Stomach smooth muscle (tissue), 2 donors: ENCODE results near the gene STX1B.

Experiments
- H3K27ac ChIP-seq: one replicate; pipeline ENCODE4 v1.7.0; 2013; ENCODE audit warnings: mild to moderate bottlenecking, low read length, inconsistent platforms
- H3K27me3 ChIP-seq, 2 donors: one replicate each; pipeline ENCODE4 v1.7.0; 2013; ENCODE audit warnings: low read length in 2 of 2; ENCODE audit not compliant: insufficient read depth in 2 of 2, control insufficient read depth in 1 of 2
- H3K36me3 ChIP-seq, 2 donors: one replicate each; pipeline ENCODE4 v1.7.0; 2013; ENCODE audit warnings: low read length in 2 of 2; ENCODE audit not compliant: control insufficient read depth in 2 of 2, insufficient read depth in 2 of 2
- H3K4me1 ChIP-seq: one replicate; pipeline ENCODE4 v1.7.0; 2013; ENCODE audit warnings: low read length; ENCODE audit not compliant: control insufficient read depth, insufficient read depth
- H3K4me3 ChIP-seq, 2 donors: one replicate each; pipeline ENCODE4 v1.7.0; 2013; ENCODE audit warnings: low read length in 2 of 2
- H3K9ac ChIP-seq, 2 donors: one replicate each; pipeline ENCODE4 v1.7.0; 2013; ENCODE audit warnings: low read length in 2 of 2, mild to moderate bottlenecking in 1 of 2
- H3K9me3 ChIP-seq, 2 donors: one replicate each; pipeline ENCODE4 v1.7.0; 2013; ENCODE audit warnings: low read length in 2 of 2; ENCODE audit not compliant: control insufficient read depth in 2 of 2
- donor health status: healthy.
- donor health status: Pancreatic carcinoma.

The STX1B gene

DNA sequence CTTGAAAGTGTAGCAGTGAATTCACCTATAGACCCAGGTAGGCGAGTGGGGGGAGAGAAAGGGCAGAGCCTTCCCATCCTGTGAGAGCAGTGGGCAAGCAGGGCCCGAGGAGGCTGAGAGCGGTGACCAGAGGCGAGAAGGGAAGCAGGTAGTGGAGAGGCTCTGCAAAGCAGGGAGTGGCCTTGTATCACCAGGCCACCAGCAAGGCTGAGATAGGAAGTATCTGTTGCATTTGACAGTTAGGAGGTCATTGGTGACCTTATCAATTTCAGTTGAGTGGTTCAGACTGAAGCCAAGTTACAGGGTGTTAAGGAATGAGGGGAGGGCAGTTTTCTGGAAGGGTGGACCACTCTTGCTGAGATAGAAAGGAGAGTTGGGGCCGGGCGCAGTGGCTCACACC, 36.1 kb downstream of the STX1B start:
- Histone ChIP-seq H3K4me1 (no peaks in the 10 kb centered on the region), H3K36me3 (peaks cover 57 to 60% of the 10 kb centered on the region in 2 donors), H3K27ac (no peak overlapping the region), H3K9ac (no peak overlapping the region), H3K9me3 (no peaks in the 10 kb centered on the region), H3K27me3 (no peaks in the 10 kb centered on the region), H3K4me3 (no peak overlapping the region)

GRCh38 chr16:30972872-30973271, 37.6 kb downstream of the STX1B start:
- Histone ChIP-seq H3K9ac (no peak overlapping the region), H3K27ac (no peak overlapping the region), H3K4me1 (no peaks in the 10 kb centered on the region), H3K9me3 (no peaks in the 10 kb centered on the region), H3K36me3 (peaks cover 61 to 62% of the 10 kb centered on the region in 2 donors), H3K4me3 (no peak overlapping the region), H3K27me3 (no peaks in the 10 kb centered on the region)

DNA sequence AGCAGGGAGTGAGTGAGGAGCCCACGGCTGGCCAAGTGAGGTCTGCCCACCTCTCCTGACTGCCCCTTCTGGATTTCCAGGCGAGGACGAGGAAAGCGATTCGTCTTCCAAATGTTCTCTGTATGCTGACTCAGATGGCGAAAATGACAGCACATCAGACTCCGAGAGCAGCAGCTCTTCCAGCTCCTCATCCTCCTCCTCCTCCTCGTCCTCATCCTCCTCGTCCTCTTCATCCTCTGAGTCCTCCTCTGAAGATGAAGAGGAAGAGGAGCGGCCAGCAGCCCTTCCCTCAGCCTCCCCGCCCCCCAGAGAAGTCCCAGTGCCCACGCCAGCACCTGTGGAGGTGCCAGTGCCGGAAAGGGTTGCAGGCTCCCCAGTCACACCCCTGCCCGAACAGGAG, 39.1 kb downstream of the STX1B start:
- Histone ChIP-seq H3K27me3 (no peaks in the 10 kb centered on the region), H3K27ac (no peak overlapping the region), H3K36me3 (peaks cover 61 to 67% of the 10 kb centered on the region in 2 donors), H3K9me3 (no peaks in the 10 kb centered on the region), H3K4me3 (no peak overlapping the region), H3K4me1 (no peaks in the 10 kb centered on the region), H3K9ac (no peak overlapping the region)

DNA sequence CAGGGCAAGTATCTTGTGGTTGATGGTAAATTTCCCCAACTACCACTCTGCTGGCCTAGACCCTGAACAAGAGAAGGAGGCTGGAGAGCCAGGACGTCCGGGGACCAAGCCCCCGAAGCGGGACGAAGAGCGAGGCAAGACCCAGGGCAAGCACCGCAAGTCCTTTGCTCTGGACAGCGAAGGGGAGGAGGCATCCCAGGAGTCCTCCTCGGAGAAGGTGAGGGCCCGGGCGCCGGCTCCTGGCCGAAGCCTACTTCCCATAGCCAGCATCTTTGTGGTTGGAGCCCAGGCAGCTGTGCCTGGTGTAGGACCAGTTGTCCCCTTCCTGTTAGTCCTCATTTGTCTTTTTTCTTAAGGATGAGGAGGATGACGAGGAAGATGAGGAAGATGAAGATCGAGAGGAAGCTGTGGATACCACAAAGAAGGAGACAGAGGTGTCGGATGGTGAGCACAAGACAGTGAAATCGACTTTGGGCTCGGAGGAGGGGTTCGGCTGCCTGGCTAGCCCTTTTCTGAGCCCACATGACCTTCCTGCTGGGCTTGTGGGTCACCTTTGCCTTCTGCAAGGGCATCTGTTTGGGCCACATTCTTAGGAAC, 41.1 kb downstream of the STX1B start:
- Histone ChIP-seq H3K36me3 (peaks cover 64 to 70% of the 10 kb centered on the region in 2 donors), H3K27me3 (no peaks in the 10 kb centered on the region), H3K4me1 (no peaks in the 10 kb centered on the region), H3K4me3 (no peak overlapping the region), H3K27ac (no peak overlapping the region), H3K9ac (no peak overlapping the region), H3K9me3 (no peaks in the 10 kb centered on the region)

GRCh38 chr16:30967795-30968194, 42.6 kb downstream of the STX1B start:
- Histone ChIP-seq H3K27me3 (no peaks in the 10 kb centered on the region), H3K27ac (no peak overlapping the region), H3K4me1 (no peaks in the 10 kb centered on the region), H3K9me3 (no peaks in the 10 kb centered on the region), H3K36me3 (peaks cover 60 to 64% of the 10 kb centered on the region in 2 donors), H3K9ac (no peak overlapping the region), H3K4me3 (no peak overlapping the region)

GRCh38 chr16:30966033-30966619, 44.3 kb downstream of the STX1B start:
- no peaks in the 10 kb centered on the region for H3K9me3 ChIP-seq
- peaks cover 64 to 65% of the 10 kb centered on the region in 2 donors for H3K36me3 ChIP-seq
- H3K27ac ChIP-seq, result no peak overlapping the region
- H3K27me3 ChIP-seq, result no peaks in the 10 kb centered on the region
- H3K4me3 ChIP-seq, result no peak overlapping the region
- H3K9ac ChIP-seq, result no peak overlapping the region
- H3K4me1 ChIP-seq, result no peaks in the 10 kb centered on the region

DNA sequence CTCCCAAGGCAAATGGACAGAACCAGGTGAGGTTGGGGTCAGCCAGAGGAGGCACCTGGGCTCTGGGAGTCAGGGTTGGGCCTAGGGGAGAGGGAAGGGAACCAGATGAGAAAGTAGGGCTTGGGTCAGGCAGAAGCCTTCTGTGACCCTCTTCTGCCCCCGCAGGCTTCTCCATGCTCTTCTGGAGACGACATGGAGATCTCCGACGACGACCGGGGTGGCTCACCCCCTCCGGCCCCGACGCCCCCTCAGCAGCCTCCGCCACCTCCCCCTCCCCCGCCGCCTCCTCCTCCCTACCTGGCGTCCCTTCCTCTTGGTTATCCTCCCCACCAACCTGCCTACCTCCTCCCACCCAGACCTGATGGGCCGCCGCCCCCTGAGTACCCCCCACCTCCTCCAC, 45.0 kb downstream of the STX1B start:
- no peaks in the 10 kb centered on the region for H3K27me3 ChIP-seq
- H3K9me3 ChIP-seq, result no peaks in the 10 kb centered on the region
- H3K4me3 ChIP-seq, result no peak overlapping the region
- H3K9ac ChIP-seq, result no peak overlapping the region
- no peaks in the 10 kb centered on the region for H3K4me1 ChIP-seq
- H3K36me3 ChIP-seq, result peaks cover 60 to 63% of the 10 kb centered on the region in 2 donors
- no peak overlapping the region for H3K27ac ChIP-seq

- Histone ChIP-seq H3K36me3 (peaks cover 66 to 69% of the 10 kb centered on the region in 2 donors), H3K4me1 (no peaks in the 10 kb centered on the region), H3K27me3 (no peaks in the 10 kb centered on the region), H3K4me3 (no peak overlapping the region), H3K9me3 (no peaks in the 10 kb centered on the region), H3K27ac (no peak overlapping the region), H3K9ac (no peak overlapping the region)
These were observed 45.7 kb downstream of the STX1B start for GRCh38 chr16:30964574-30965226.

DNA sequence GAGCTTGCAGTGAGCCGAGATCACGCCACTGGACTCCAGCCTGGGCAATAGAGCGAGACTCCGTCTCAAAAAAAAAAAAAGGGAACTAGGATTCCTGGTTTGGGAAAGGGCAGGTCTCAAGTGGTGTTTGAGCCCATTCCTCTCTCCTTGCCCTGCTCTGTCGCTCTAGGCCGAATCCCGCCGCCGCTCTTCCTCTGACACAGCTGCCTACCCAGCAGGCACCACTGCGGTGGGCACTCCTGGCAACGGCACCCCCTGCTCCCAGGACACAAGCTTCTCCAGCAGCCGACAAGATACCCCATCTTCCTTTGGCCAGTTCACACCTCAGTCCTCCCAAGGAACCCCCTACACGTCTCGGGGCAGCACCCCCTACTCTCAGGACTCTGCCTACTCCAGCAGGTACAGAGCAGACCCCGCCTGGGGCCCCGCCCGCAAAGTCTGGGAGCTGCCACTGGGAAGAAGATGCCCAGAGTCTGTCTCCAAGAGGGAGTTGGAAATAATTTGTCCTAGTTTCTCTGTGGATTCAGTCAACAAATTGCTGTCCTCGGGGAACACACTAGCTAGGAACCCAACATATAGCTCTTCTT, 46.4 kb downstream of the STX1B start:
- Histone ChIP-seq H3K27me3 (no peaks in the 10 kb centered on the region), H3K4me3 (no peak overlapping the region), H3K27ac (no peak overlapping the region), H3K9me3 (no peaks in the 10 kb centered on the region), H3K4me1 (peaks cover 4% of the 10 kb centered on the region), H3K36me3 (peaks cover 61 to 65% of the 10 kb centered on the region in 2 donors), H3K9ac (no peak overlapping the region)

GRCh38 chr16:30961384-30961783, 49.1 kb downstream of the STX1B start:
- Histone ChIP-seq H3K27me3 (no peaks in the 10 kb centered on the region), H3K4me3 (no peak overlapping the region), H3K9ac (no peak overlapping the region), H3K4me1 (peaks cover 18% of the 10 kb centered on the region), H3K27ac (no peak overlapping the region), H3K9me3 (no peaks in the 10 kb centered on the region), H3K36me3 (peaks cover 45 to 53% of the 10 kb centered on the region in 2 donors)
